Measurements from ENCODE around the gene RAPGEF2. TPM values are rescaled to one million over a fixed set of nuclear protein-coding genes. Genes with fewer than 3 reads are reported as not detected.

The RAPGEF2 gene
- total and polyA plus RNA-seq, 2 of the 8 experiments (the other 6 are each of a cell fraction or from before 2014, with no cell fraction given) = 24.4 to 48.6 TPM

DNA sequence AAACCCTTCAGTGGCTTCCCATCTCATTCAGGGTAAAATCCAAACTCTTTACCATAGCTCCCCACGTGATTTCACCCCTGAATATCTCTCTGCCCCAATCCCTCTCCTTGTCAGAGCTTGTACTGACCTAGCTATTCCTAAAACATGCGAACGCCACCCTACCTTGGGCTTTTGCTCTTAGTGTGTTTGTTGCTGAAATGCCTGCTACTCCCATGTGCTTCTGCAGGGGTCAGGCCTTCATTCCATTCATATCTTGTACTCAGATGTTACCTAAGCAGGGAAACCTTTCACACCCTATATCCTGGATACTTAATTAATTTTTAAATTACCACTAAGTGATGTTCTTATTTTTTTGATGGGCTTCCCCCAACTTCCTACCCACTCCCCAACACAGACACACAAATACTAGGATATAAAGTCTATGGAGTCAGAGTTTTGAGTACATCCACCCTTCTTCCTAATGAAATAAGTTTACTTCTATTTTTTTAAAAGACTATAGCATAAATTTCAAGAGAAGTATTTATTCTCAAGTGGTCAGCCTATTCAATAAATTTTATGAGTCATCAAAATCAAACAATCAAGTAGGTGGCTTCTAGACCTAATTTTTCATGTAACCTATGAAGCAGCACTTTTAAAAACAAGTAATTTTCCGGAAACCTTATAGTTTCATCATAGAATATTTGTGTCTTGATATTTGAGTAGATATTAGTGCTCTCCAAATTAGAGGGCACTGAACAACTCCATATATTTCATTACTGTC, 189.4 kb downstream of the RAPGEF2 start (continued):
- TF ChIP-seq NRF1 (IDR thresholded peaks at IDR 0.05; ENCODE audit: low read depth, low read length) = no peak
- no peak for TF ChIP-seq GTF2F1 (IDR thresholded peaks at IDR 0.05; ENCODE audit: borderline replicate concordance, low read depth, low read length)
- TF ChIP-seq, protein P1, sequence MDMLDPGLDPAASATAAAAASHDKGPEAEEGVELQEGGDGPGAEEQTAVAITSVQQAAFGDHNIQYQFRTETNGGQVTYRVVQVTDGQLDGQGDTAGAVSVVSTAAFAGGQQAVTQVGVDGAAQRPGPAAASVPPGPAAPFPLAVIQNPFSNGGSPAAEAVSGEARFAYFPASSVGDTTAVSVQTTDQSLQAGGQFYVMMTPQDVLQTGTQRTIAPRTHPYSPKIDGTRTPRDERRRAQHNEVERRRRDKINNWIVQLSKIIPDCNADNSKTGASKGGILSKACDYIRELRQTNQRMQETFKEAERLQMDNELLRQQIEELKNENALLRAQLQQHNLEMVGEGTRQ (IDR thresholded peaks at IDR 0.05; ENCODE audit: low read length) = no peak
- TF ChIP-seq KDM1A (IDR thresholded peaks at IDR 0.05; ENCODE audit: borderline replicate concordance, low read length) = no peak
- no peak for TF ChIP-seq JUND (IDR thresholded peaks at IDR 0.05; ENCODE audit: low read length)
- no peak for TF ChIP-seq EGR1 (IDR thresholded peaks at IDR 0.05; ENCODE audit: borderline replicate concordance, low read depth, low read length)
- TF ChIP-seq CREB1 (IDR thresholded peaks at IDR 0.05) = no peak
- TF ChIP-seq, protein P2, sequence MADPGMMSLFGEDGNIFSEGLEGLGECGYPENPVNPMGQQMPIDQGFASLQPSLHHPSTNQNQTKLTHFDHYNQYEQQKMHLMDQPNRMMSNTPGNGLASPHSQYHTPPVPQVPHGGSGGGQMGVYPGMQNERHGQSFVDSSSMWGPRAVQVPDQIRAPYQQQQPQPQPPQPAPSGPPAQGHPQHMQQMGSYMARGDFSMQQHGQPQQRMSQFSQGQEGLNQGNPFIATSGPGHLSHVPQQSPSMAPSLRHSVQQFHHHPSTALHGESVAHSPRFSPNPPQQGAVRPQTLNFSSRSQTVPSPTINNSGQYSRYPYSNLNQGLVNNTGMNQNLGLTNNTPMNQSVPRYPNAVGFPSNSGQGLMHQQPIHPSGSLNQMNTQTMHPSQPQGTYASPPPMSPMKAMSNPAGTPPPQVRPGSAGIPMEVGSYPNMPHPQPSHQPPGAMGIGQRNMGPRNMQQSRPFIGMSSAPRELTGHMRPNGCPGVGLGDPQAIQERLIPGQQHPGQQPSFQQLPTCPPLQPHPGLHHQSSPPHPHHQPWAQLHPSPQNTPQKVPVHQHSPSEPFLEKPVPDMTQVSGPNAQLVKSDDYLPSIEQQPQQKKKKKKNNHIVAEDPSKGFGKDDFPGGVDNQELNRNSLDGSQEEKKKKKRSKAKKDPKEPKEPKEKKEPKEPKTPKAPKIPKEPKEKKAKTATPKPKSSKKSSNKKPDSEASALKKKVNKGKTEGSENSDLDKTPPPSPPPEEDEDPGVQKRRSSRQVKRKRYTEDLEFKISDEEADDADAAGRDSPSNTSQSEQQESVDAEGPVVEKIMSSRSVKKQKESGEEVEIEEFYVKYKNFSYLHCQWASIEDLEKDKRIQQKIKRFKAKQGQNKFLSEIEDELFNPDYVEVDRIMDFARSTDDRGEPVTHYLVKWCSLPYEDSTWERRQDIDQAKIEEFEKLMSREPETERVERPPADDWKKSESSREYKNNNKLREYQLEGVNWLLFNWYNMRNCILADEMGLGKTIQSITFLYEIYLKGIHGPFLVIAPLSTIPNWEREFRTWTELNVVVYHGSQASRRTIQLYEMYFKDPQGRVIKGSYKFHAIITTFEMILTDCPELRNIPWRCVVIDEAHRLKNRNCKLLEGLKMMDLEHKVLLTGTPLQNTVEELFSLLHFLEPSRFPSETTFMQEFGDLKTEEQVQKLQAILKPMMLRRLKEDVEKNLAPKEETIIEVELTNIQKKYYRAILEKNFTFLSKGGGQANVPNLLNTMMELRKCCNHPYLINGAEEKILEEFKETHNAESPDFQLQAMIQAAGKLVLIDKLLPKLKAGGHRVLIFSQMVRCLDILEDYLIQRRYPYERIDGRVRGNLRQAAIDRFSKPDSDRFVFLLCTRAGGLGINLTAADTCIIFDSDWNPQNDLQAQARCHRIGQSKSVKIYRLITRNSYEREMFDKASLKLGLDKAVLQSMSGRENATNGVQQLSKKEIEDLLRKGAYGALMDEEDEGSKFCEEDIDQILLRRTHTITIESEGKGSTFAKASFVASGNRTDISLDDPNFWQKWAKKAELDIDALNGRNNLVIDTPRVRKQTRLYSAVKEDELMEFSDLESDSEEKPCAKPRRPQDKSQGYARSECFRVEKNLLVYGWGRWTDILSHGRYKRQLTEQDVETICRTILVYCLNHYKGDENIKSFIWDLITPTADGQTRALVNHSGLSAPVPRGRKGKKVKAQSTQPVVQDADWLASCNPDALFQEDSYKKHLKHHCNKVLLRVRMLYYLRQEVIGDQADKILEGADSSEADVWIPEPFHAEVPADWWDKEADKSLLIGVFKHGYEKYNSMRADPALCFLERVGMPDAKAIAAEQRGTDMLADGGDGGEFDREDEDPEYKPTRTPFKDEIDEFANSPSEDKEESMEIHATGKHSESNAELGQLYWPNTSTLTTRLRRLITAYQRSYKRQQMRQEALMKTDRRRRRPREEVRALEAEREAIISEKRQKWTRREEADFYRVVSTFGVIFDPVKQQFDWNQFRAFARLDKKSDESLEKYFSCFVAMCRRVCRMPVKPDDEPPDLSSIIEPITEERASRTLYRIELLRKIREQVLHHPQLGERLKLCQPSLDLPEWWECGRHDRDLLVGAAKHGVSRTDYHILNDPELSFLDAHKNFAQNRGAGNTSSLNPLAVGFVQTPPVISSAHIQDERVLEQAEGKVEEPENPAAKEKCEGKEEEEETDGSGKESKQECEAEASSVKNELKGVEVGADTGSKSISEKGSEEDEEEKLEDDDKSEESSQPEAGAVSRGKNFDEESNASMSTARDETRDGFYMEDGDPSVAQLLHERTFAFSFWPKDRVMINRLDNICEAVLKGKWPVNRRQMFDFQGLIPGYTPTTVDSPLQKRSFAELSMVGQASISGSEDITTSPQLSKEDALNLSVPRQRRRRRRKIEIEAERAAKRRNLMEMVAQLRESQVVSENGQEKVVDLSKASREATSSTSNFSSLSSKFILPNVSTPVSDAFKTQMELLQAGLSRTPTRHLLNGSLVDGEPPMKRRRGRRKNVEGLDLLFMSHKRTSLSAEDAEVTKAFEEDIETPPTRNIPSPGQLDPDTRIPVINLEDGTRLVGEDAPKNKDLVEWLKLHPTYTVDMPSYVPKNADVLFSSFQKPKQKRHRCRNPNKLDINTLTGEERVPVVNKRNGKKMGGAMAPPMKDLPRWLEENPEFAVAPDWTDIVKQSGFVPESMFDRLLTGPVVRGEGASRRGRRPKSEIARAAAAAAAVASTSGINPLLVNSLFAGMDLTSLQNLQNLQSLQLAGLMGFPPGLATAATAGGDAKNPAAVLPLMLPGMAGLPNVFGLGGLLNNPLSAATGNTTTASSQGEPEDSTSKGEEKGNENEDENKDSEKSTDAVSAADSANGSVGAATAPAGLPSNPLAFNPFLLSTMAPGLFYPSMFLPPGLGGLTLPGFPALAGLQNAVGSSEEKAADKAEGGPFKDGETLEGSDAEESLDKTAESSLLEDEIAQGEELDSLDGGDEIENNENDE (IDR thresholded peaks at IDR 0.05; ENCODE audit: insufficient replicate concordance, low read length) = no peak

Measured in H1 (cell line).